SK-N-SH (cell line): ENCODE measurements around the gene REXO5. TPM values are rescaled to one million over a fixed set of nuclear protein-coding genes. Genes with fewer than 3 reads are reported as not detected.

Experiments
- CTCF ChIA-PET: fragments of 300-600, 350-600 bp; formaldehyde crosslinking; extraction: SDS; loops from one replicate; lab custom pipeline; 2021; lab: Yijun Ruan, JAX
- POLR2A ChIA-PET: fragments of 350-600 bp; sonication (Branson Sonifier 250); formaldehyde crosslinking; extraction: SDS; loops from one replicate; lab custom pipeline; 2020; ENCODE audit warnings: antibody characterized with exemption, inconsistent platforms; lab: Yijun Ruan, JAX
- DNase-seq: peaks from one replicate; pipeline ENCODE4 v3.0.0; 2012
- H2AFZ ChIP-seq: fragments of 200-600 bp; sonication (generic); 2 replicates; pipeline ENCODE4 v1.8.1; 2016; ENCODE audit warnings: antibody characterized with exemption, mild to moderate bottlenecking, low read depth
- H3F3A ChIP-seq: fragments of 200-600 bp; sonication (generic); replicated peaks from 2 replicates; pipeline ENCODE3; 2016; ENCODE audit warnings: antibody characterized with exemption, mild to moderate bottlenecking; ENCODE audit not compliant: insufficient read depth
- H3K27ac ChIP-seq, 2 experiments: fragments of 200-500 bp in 1 of 2; fragments of 200-600 bp in 1 of 2; sonication (Bioruptor generic) in 1 of 2; sonication (generic), shearing (Covaris generic) in 1 of 2; 2 replicates each; pipeline versions ENCODE4 v1.5.1 to v1.6.1; 2014 to 2016; ENCODE audit warnings: low read depth in 2 of 2, inconsistent platforms in 1 of 2, low read length in 1 of 2, mild to moderate bottlenecking in 1 of 2, mixed read lengths in 1 of 2
- H3K27me3 ChIP-seq: fragments of 200-600 bp; sonication (generic), shearing (Covaris generic); 2 replicates; pipeline ENCODE4 v1.6.1; 2016; ENCODE audit warnings: mixed run types; ENCODE audit not compliant: insufficient read depth
- H3K36me3 ChIP-seq, 2 experiments: fragments of 200-500 bp in 1 of 2; fragments of 200-600 bp in 1 of 2; sonication (Bioruptor generic) in 1 of 2; sonication (generic) in 1 of 2; replicated peaks in 1 of 2; 2 replicates each; pipeline versions ENCODE3 to v1.5.1; 2014 to 2016; ENCODE audit warnings: low read length in 1 of 2, mild to moderate bottlenecking in 1 of 2; ENCODE audit not compliant: insufficient read depth in 2 of 2, control insufficient read depth in 1 of 2
- H3K4me1 ChIP-seq, 2 experiments: fragments of 200-500 bp in 1 of 2; fragments of 200-600 bp in 1 of 2; sonication (Bioruptor generic) in 1 of 2; sonication (generic), shearing (Covaris generic) in 1 of 2; 2 replicates each; pipeline versions ENCODE4 v1.5.1 to v1.6.1; 2014 to 2016; ENCODE audit warnings: low read depth in 1 of 2, low read length in 1 of 2, mixed run types in 1 of 2; ENCODE audit not compliant: insufficient read depth in 2 of 2, control insufficient read depth in 1 of 2
- H3K4me2 ChIP-seq: fragments of 200-600 bp; sonication (generic), shearing (Covaris generic); 2 replicates; pipeline ENCODE4 v1.6.1; 2017; ENCODE audit warnings: mixed run types
- H3K4me3 ChIP-seq, 2 experiments: fragments of 200-500 bp in 1 of 2; fragments of 200-600 bp in 1 of 2; sonication (Bioruptor generic) in 1 of 2; sonication (generic), shearing (Covaris generic) in 1 of 2; 2 replicates each; pipeline versions ENCODE4 v1.5.1 to v1.8.1; 2014 to 2016; ENCODE audit warnings: low read depth in 2 of 2, inconsistent platforms in 1 of 2, low read length in 1 of 2, mild to moderate bottlenecking in 1 of 2, mixed read lengths in 1 of 2, moderate library complexity in 1 of 2
- H3K79me2 ChIP-seq: fragments of 200-600 bp; sonication (generic); 2 replicates; pipeline ENCODE4 v1.8.1; 2017; ENCODE audit warnings: mild to moderate bottlenecking; ENCODE audit not compliant: insufficient read depth
- H3K9ac ChIP-seq: fragments of 200-600 bp; sonication (generic); 2 replicates; pipeline ENCODE4 v1.6.1; 2017; ENCODE audit warnings: mixed run types
- H3K9me2 ChIP-seq: fragments of 200-600 bp; sonication (generic); 2 replicates; pipeline ENCODE4 v1.6.1; 2017; ENCODE audit warnings: mixed run types
- H3K9me3 ChIP-seq: fragments of 200-600 bp; sonication (generic); 2 replicates; pipeline ENCODE4 v1.6.1; 2017; ENCODE audit warnings: mixed run types, mild to moderate bottlenecking, moderate library complexity
- H4K20me1 ChIP-seq: fragments of 200-600 bp; sonication (generic); 2 replicates; pipeline ENCODE4 v1.6.1; 2017; ENCODE audit warnings: mild to moderate bottlenecking, mixed run types; ENCODE audit not compliant: insufficient read depth
- ELF1 ChIP-seq: IDR thresholded peaks from 2 replicates; pipeline ENCODE4 v1.4.0; 2012
- EP300 ChIP-seq, 2 experiments: IDR thresholded peaks; 2 replicates each; pipeline versions ENCODE4 v1.4.0 to v1.6.1; 2012; ENCODE audit warnings: borderline replicate concordance in 1 of 2, low read depth in 1 of 2, low read length in 1 of 2
- EZH2phosphoT487 ChIP-seq: fragments of 200-600 bp; sonication (generic); IDR thresholded peaks from 2 replicates; pipeline ENCODE4 v1.6.1; 2017; ENCODE audit warnings: low read depth, mixed run types, mild to moderate bottlenecking, antibody characterized with exemption, moderate library complexity, borderline replicate concordance
- FOSL2 ChIP-seq: IDR thresholded peaks from 2 replicates; pipeline ENCODE4 v1.4.0; 2012; ENCODE audit warnings: low read depth, mild to moderate bottlenecking, moderate library complexity, borderline replicate concordance
- FOXJ3 ChIP-seq: sonication (generic); formaldehyde crosslinking; IDR thresholded peaks from 2 replicates; pipeline ENCODE4 v1.5.1; 2020; ENCODE audit warnings: mild to moderate bottlenecking, missing genetic modification reagents
- FOXM1 ChIP-seq: IDR thresholded peaks from 2 replicates; pipeline ENCODE4 v1.4.0; 2012; ENCODE audit warnings: low read depth, mild to moderate bottlenecking
- GATA2 ChIP-seq: sonication (generic); formaldehyde crosslinking; IDR thresholded peaks from 2 replicates; pipeline ENCODE4 v1.5.0; 2020; ENCODE audit warnings: mild to moderate bottlenecking, missing genetic modification reagents
- JUND ChIP-seq: IDR thresholded peaks from 2 replicates; pipeline ENCODE4 v1.4.0; 2012
- MEF2A ChIP-seq: IDR thresholded peaks from 2 replicates; pipeline ENCODE4 v1.4.0; 2012; ENCODE audit warnings: low read depth, borderline replicate concordance
- MXI1 ChIP-seq: IDR thresholded peaks from 2 replicates; pipeline ENCODE4 v1.6.1; 2012; ENCODE audit warnings: mild to moderate bottlenecking, low read depth, low read length, improper control_type of control experiment
- NFIC ChIP-seq: IDR thresholded peaks from 2 replicates; pipeline ENCODE4 v1.4.0; 2012; ENCODE audit warnings: borderline replicate concordance
- NRF1 ChIP-seq: IDR thresholded peaks from 2 replicates; pipeline ENCODE4 v1.6.1; 2012; ENCODE audit warnings: low read depth, mild to moderate bottlenecking, low read length
- POLR2AphosphoS5 ChIP-seq: IDR thresholded peaks from 2 replicates; pipeline ENCODE4 v1.6.1; 2012; ENCODE audit warnings: low read depth, low read length
- RAD21 ChIP-seq: IDR thresholded peaks from 2 replicates; pipeline ENCODE4 v1.6.1; 2012; ENCODE audit warnings: mild to moderate bottlenecking, low read length
- RCOR1 ChIP-seq: fragments of 150-350 bp; IDR thresholded peaks from 2 replicates; pipeline ENCODE4 v1.6.1; 2017; ENCODE audit warnings: antibody characterized with exemption, low read length
- RXRA ChIP-seq: IDR thresholded peaks from 2 replicates; pipeline ENCODE4 v1.4.0; 2012; ENCODE audit warnings: low read depth, mild to moderate bottlenecking, borderline replicate concordance
- SMC3 ChIP-seq: IDR thresholded peaks from 2 replicates; pipeline ENCODE4 v1.6.1; 2012; ENCODE audit warnings: low read depth, low read length, improper control_type of control experiment
- TCF12 ChIP-seq: IDR thresholded peaks from 2 replicates; pipeline ENCODE4 v1.4.0; 2012
- YY1 ChIP-seq: IDR thresholded peaks from 2 replicates; pipeline ENCODE4 v1.4.0; 2012; ENCODE audit warnings: low read depth, mild to moderate bottlenecking
- WGBS: methylation state at CpG from one replicate; pipeline ENCODE4 v1.1.6; 2017; ENCODE audit warnings: low lambda C conversion rate; 5-methylcytosine and 5-hydroxymethylcytosine counted together
- polyA plus RNA-seq, 3 experiments: library from polyadenylated mRNA; depleted of rRNA; stranded (reverse); fragments of >200 nt; gene quantifications; 2 replicates each; pipeline ENCODE4 v1.2.3, GENCODE V29; 2012
- TF ChIP-seq, protein P1 (sequence below): IDR thresholded peaks from 2 replicates; pipeline ENCODE4 v1.4.0; 2012; ENCODE audit warnings: low read depth
- TF ChIP-seq, protein P2 (sequence below): IDR thresholded peaks from 2 replicates; pipeline ENCODE4 v1.6.1; 2012; ENCODE audit warnings: mild to moderate bottlenecking, low read depth, low read length, moderate library complexity
- TF ChIP-seq, protein P3 (sequence below): IDR thresholded peaks from 2 replicates; pipeline ENCODE4 v1.4.0; 2012; ENCODE audit warnings: low read depth, borderline replicate concordance
- TF ChIP-seq, protein P4 (sequence below): IDR thresholded peaks from 2 replicates; pipeline ENCODE4; 2012
- TF ChIP-seq, protein P5 (sequence below): IDR thresholded peaks from 2 replicates; pipeline ENCODE4 v1.4.0; 2012; ENCODE audit warnings: low read depth, borderline replicate concordance

The REXO5 gene
- polyA plus RNA-seq, 1 of the 3 experiments (the other 2 are of a cell fraction): 3.8 TPM

DNA sequence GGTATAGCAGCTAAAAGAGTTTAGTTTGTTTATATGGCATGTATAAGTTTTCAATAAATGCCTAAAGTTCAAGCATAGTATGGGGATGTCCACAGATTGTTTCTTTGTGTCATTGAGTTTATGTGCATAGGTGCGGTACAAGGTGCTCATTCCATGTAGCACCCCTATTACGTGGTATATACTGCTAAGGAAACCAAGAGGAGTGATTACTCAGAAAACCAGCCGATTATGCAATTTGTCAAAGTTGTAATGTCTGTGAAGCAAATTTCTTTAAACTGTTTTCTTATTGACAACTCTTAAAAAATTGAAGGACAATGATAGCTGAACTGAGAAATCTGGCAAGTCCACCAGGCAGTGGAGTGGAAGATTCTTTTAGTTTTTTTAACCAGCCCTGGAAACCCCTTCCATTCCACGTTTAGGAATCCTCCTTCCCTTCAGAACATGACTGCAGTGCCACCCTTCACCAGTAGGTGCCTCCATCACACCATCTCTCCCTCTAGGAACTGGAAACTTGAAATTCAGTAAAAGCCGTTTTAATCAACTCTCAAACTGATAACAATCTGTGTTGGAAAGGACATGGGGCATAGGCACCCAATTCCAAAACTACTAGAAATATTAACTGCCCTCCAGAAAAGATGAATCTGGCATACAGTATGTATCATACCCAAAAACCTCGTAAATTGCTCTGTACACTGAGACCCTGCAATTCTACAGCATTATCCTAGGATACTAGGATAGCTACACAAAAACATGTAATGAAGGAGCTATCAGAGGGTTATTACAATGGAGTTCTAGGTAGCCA, 43.5 kb downstream of the REXO5 start:
- POLR2A ChIA-PET: no interaction called here
- H3K79me2 ChIP-seq: 0 out of 2 replicates have a peak, but pooled peaks cover 2% of the 10 kb centered on the region
- H3K36me3 ChIP-seq: peaks cover 31 to 39% of the 10 kb centered on the region in 2 experiments
- DNase-seq: peak; percentile 50
- no peaks in the 10 kb centered on the region for H4K20me1 ChIP-seq
- H3F3A ChIP-seq: peaks cover 7% of the 10 kb centered on the region
- H3K27me3 ChIP-seq: no peaks in the 10 kb centered on the region
- H3K9me3 ChIP-seq: no peaks in the 10 kb centered on the region
- H3K27ac ChIP-seq: peak overlapping the region in 1 of 2 experiments; percentile 7; a peak in 1 of 4 replicates
- no peak overlapping the region for H2AFZ ChIP-seq
- H3K9me2 ChIP-seq: no peaks in the 10 kb centered on the region
- H3K4me1 ChIP-seq: peaks cover 0 to 4% of the 10 kb centered on the region in 2 experiments; a peak in 2 of 4 replicates
- peak overlapping the region in 1 of 2 experiments; percentile 40; a peak in 1 of 4 replicates for H3K4me3 ChIP-seq
- no peak overlapping the region for H3K9ac ChIP-seq
- CTCF ChIA-PET: interaction anchor here (0.6 to 5.1 kb wide), 42 partner anchors 9 to 423 kb away, joined by 3 to 50 read pairs (median 4); partner anchors contain the start of genes DCUN1D3, ERI2, LDAF1 and LYRM1
- WGBS: 47% methylated on average over 6 of the region's 6 CpGs
- no peak overlapping the region for H3K4me2 ChIP-seq
- TF ChIP-seq TCF12: no peak
- no peak for TF ChIP-seq NFIC
- no peak for TF ChIP-seq FOSL2
- no peak for TF ChIP-seq FOXJ3 (CRISPR knock-in tag)
- no peak for TF ChIP-seq RXRA
- TF ChIP-seq JUND: no peak
- no peak for TF ChIP-seq NRF1
- TF ChIP-seq, protein P1, sequence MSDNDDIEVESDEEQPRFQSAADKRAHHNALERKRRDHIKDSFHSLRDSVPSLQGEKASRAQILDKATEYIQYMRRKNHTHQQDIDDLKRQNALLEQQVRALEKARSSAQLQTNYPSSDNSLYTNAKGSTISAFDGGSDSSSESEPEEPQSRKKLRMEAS: no peak
- TF ChIP-seq FOXM1: no peak
- TF ChIP-seq YY1: no peak
- no peak for TF ChIP-seq MXI1
- TF ChIP-seq POLR2AphosphoS5: peak; percentile 23; the same call in 1 of the 2 replicates
- TF ChIP-seq, protein P2, sequence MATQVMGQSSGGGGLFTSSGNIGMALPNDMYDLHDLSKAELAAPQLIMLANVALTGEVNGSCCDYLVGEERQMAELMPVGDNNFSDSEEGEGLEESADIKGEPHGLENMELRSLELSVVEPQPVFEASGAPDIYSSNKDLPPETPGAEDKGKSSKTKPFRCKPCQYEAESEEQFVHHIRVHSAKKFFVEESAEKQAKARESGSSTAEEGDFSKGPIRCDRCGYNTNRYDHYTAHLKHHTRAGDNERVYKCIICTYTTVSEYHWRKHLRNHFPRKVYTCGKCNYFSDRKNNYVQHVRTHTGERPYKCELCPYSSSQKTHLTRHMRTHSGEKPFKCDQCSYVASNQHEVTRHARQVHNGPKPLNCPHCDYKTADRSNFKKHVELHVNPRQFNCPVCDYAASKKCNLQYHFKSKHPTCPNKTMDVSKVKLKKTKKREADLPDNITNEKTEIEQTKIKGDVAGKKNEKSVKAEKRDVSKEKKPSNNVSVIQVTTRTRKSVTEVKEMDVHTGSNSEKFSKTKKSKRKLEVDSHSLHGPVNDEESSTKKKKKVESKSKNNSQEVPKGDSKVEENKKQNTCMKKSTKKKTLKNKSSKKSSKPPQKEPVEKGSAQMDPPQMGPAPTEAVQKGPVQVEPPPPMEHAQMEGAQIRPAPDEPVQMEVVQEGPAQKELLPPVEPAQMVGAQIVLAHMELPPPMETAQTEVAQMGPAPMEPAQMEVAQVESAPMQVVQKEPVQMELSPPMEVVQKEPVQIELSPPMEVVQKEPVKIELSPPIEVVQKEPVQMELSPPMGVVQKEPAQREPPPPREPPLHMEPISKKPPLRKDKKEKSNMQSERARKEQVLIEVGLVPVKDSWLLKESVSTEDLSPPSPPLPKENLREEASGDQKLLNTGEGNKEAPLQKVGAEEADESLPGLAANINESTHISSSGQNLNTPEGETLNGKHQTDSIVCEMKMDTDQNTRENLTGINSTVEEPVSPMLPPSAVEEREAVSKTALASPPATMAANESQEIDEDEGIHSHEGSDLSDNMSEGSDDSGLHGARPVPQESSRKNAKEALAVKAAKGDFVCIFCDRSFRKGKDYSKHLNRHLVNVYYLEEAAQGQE: no peak
- TF ChIP-seq, protein P3, sequence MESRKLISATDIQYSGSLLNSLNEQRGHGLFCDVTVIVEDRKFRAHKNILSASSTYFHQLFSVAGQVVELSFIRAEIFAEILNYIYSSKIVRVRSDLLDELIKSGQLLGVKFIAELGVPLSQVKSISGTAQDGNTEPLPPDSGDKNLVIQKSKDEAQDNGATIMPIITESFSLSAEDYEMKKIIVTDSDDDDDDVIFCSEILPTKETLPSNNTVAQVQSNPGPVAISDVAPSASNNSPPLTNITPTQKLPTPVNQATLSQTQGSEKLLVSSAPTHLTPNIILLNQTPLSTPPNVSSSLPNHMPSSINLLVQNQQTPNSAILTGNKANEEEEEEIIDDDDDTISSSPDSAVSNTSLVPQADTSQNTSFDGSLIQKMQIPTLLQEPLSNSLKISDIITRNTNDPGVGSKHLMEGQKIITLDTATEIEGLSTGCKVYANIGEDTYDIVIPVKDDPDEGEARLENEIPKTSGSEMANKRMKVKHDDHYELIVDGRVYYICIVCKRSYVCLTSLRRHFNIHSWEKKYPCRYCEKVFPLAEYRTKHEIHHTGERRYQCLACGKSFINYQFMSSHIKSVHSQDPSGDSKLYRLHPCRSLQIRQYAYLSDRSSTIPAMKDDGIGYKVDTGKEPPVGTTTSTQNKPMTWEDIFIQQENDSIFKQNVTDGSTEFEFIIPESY: no peak
- TF ChIP-seq EZH2phosphoT487: no peak
- peak; percentile 88 for TF ChIP-seq SMC3
- TF ChIP-seq RAD21: peak; percentile 96
- no peak for TF ChIP-seq ELF1
- TF ChIP-seq, protein P4, sequence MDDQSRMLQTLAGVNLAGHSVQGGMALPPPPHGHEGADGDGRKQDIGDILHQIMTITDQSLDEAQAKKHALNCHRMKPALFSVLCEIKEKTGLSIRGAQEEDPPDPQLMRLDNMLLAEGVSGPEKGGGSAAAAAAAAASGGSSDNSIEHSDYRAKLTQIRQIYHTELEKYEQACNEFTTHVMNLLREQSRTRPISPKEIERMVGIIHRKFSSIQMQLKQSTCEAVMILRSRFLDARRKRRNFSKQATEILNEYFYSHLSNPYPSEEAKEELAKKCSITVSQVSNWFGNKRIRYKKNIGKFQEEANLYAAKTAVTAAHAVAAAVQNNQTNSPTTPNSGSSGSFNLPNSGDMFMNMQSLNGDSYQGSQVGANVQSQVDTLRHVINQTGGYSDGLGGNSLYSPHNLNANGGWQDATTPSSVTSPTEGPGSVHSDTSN: no peak
- peak; percentile 58 for TF ChIP-seq GATA2 (CRISPR knock-in tag)
- no peak for TF ChIP-seq MEF2A
- TF ChIP-seq EP300 (IDR thresholded peaks at IDR 0.05; ENCODE audit: borderline replicate concordance in 1 of 2, low read depth in 1 of 2, low read length in 1 of 2): no peak
- TF ChIP-seq RCOR1: no peak
- TF ChIP-seq, protein P5, sequence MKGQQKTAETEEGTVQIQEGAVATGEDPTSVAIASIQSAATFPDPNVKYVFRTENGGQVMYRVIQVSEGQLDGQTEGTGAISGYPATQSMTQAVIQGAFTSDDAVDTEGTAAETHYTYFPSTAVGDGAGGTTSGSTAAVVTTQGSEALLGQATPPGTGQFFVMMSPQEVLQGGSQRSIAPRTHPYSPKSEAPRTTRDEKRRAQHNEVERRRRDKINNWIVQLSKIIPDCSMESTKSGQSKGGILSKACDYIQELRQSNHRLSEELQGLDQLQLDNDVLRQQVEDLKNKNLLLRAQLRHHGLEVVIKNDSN: no peak
